ENCODE measurements around the gene LRRC14B.

LRRC14B gene

DNA sequence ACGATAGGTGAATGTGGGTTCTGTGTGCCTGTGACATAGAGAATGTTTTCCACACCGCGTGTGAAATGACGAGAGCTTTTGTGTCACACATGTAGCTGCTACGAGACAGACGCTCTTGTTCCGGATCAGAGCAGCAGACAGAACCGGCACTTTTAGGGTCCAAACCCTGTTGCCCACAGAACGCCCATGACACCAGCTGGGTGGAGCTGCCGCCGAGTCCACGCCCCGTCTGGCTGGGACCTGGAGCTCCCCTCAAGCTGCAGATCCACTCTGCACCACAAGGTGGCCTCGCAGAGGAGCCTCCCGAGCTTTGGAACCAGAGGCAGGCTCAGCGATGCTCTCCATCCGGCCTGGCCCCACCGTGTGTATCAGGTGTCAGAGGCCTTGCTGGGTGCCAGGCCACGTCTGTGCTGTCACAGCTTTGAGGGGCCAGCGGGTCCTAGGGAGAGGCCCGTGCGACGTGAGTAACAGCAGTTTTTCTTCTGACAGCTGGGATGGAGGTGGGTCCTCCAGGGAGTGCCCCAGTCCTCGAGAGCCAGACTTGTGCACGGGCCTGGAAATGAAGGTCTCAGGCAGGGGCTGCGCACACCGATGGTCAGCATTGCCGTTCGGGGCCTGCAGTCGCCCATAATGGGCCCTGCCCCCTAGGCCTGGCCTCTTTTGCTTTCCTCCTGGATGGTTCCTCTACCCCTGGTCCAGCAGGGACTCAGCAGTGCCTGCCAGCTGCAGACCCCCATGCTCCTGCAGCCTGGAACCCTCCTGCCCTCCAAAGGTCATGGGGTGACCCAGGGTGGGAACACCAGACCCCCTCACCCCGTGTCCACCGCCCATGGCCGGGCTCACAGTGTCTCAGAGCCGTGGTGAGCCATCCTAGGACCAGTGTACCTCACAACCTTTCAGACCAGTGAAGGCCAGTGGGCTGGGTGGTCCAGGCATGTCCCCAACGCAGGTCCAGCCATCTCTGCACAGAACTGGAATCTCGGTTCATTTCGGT is 2.5 kb upstream of the LRRC14B start:
- no peak overlapping the region for H3K4me3 ChIP-seq (ENCODE audit: low read depth, low read length)
- TF ChIP-seq, protein P1, sequence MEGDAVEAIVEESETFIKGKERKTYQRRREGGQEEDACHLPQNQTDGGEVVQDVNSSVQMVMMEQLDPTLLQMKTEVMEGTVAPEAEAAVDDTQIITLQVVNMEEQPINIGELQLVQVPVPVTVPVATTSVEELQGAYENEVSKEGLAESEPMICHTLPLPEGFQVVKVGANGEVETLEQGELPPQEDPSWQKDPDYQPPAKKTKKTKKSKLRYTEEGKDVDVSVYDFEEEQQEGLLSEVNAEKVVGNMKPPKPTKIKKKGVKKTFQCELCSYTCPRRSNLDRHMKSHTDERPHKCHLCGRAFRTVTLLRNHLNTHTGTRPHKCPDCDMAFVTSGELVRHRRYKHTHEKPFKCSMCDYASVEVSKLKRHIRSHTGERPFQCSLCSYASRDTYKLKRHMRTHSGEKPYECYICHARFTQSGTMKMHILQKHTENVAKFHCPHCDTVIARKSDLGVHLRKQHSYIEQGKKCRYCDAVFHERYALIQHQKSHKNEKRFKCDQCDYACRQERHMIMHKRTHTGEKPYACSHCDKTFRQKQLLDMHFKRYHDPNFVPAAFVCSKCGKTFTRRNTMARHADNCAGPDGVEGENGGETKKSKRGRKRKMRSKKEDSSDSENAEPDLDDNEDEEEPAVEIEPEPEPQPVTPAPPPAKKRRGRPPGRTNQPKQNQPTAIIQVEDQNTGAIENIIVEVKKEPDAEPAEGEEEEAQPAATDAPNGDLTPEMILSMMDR (IDR thresholded peaks at IDR 0.05; ENCODE audit: borderline replicate concordance, insufficient read depth, low read depth, low read length): peak; percentile 95

DNA sequence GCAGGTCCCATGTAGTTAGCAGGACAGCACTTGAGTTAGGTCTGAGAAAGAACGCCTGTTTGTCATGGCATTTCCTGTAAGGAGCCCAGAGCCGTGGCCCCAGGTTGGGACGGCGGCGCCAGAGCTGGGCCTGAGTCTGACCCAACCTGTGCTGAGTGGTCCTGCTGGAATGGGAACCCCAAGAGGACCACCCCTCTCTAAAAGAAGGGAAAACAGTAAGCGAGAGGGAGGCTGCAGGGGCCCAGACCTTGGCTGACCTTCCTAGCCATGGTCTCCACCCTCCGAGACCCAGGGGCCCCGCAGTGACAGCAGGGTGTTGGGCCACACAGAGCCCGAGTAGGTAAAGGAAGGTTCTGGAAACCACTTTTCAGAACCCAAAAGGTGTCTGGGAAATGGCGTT is 1.8 kb upstream of the LRRC14B start:
- H3K4me3 ChIP-seq (ENCODE audit: low read depth, low read length): no peak overlapping the region
- TF ChIP-seq, protein P1 (IDR thresholded peaks at IDR 0.05; ENCODE audit: borderline replicate concordance, insufficient read depth, low read depth, low read length): no peak

DNA sequence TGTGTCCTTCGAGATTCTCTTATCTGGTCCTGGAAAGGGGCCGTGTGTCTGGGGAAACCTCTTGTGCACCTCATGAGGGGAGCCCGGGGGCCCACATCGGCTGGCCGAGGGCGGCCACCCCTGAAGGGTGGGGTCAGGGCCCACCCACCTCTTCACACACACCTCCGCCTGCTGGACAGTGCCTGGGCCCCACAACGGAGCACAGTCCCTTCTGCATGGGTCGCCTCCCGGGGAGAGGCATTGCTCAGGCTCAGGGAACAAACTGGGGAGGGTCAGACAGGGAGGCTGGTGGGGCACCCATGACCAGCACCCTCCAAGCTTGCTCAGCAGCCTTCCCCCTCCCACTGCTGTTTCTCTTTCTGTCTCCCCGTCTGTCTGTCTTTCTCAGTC is 1.3 kb upstream of the LRRC14B start:
- no peak overlapping the region for H3K4me3 ChIP-seq (ENCODE audit: low read depth, low read length)
- TF ChIP-seq, protein P1 (IDR thresholded peaks at IDR 0.05; ENCODE audit: borderline replicate concordance, insufficient read depth, low read depth, low read length): no peak

DNA sequence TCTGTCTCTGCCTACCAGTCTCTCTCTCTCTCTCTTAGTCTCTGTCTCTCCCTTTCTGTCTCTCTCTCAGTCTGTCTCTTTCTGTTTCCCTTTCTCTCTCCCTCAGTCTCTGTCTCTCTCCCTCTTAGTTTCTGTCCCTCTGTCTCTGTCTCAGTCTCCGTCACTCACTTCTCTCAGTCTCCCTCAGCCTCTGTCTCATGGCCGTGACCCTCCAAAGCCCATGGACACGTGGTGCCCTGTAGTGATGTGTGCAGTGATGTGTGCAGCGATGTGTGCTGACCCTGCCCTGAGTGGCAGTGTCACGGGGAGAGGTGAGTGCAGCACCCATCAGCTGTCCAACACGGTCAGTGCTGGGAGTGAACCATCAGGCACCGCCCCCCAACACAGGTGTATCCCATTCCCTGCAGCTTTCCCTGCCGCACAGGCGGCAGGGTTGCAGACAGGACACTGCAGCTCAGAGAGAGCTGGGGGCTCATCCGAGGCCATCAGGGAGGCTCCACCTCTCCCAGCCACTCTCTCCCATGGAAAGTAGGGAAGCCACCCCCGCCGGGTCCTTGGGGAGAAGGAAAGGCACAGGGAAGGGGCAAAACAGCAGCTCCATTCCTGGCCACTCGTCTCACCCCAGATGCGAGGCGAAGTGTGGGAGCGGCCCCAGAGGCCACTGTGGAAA is 794 bp upstream of the LRRC14B start:
- TF ChIP-seq, protein P1 (IDR thresholded peaks at IDR 0.05; ENCODE audit: borderline replicate concordance, insufficient read depth, low read depth, low read length): no peak

DNA sequence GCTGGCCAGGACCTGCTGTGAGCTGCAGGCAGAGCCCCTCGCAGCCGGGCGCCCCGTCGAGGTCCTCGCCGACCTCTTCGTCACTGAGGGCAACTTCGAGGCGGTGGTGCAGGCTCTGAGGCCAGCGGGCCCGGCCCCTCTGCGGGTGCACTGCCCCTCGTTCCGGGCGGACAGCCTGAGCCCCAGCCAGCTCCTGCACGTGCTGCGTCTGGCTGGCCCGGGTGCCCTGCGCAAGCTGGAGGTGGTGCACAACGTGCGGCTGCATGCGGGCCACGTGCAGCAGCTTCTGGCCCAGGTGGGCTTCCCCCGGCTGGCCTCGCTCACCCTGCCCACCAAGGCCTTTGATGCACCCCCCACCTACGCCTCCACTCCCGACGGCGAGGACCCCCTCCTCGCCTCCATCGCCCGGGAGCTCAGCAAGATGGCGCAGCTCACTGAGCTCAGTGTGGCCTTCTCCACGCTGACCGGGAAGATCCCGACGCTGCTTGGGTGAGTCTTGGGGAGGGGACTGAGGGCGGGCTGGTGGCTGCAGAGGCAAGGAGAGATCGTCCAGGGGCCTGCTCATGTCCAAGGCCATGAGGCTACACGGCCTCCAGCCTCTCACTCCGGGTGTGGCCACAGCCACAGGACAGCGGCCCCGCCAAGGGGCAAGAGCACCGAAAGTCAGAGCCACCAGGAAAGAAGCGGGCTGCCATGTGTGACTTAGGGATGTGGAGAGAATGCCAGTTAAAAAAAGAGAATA is 825 bp downstream of the LRRC14B start:
- H3K4me3 ChIP-seq (ENCODE audit: low read depth, low read length): no peak overlapping the region
- TF ChIP-seq, protein P1 (IDR thresholded peaks at IDR 0.05; ENCODE audit: borderline replicate concordance, insufficient read depth, low read depth, low read length): no peak

More for the DNA sequence above, 794 bp upstream of the LRRC14B start:
- H3K4me3 ChIP-seq (ENCODE audit: low read depth, low read length): no peak overlapping the region

DNA sequence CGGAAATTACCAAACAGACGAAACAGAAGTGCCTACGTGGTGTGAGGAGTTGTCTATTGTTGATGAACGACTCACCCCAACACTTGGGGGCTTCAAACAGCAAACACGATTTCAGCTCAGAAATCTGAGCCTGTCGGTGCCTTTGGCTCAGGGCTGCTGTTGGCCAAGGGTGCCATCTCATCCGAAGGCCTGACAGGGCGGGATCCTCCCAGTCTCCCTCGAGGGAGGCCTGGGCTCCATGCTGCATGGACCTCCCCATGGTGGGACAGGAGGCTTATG is 1.3 kb downstream of the LRRC14B start:
- TF ChIP-seq, protein P1 (IDR thresholded peaks at IDR 0.05; ENCODE audit: borderline replicate concordance, insufficient read depth, low read depth, low read length): no peak
- H3K4me3 ChIP-seq (ENCODE audit: low read depth, low read length): no peak overlapping the region
